Sigmoid colon (tissue), 4 donors: Measurements from ENCODE around the gene TMEM79.

Experiments used
- CTCF ChIP-seq, 4 experiments: fragments of 450-650 bp in 3 of 4; fragments of 200-600 bp in 1 of 4; IDR thresholded peaks; one replicate each; pipeline ENCODE4 v1.5.1; 2016 to 2019; ENCODE audit warnings: antibody characterized with exemption in 4 of 4, mild to moderate bottlenecking in 3 of 4, moderate library complexity in 2 of 4
- POLR2AphosphoS5 ChIP-seq, 4 donors: sonication (generic); formaldehyde crosslinking; IDR thresholded peaks; one replicate each; pipeline ENCODE4 v1.6.1; 2017; ENCODE audit warnings: antibody characterized with exemption in 4 of 4

GRCh38 chr1:156283521-156283920 is 604 bp upstream of the TMEM79 start:
- no peak for TF ChIP-seq POLR2AphosphoS5 (IDR thresholded peaks at IDR 0.05)
- no peak for TF ChIP-seq CTCF (IDR thresholded peaks at IDR 0.05)
